Nephron (organoid): Measurements from ENCODE around the gene TRIO.
A peak's percentile ranks its signal among the peaks of the same experiment; 100 is the strongest.
"Not testable (repeated sequence)": the region's sequence is repeated elsewhere in the genome, so short reads cannot be mapped to it uniquely, and the experiment has no call there.

Experiments used
- H3K27ac Mint-ChIP-seq, 3 experiments: 2 replicates each; pipeline ENCODE4 v1.8.0; 2020; ENCODE audit warnings: mixed read lengths in 3 of 3, mild to moderate bottlenecking in 2 of 3, moderate library complexity in 1 of 3
- H3K27me3 Mint-ChIP-seq: 2 replicates; pipeline ENCODE4 v1.8.0; 2021; ENCODE audit warnings: low read depth, mild to moderate bottlenecking, moderate library complexity, mixed read lengths
- H3K36me3 Mint-ChIP-seq: 2 replicates; pipeline ENCODE4 v1.8.0; 2020; ENCODE audit warnings: low read depth, mixed read lengths
- H3K4me1 Mint-ChIP-seq: 2 replicates; pipeline ENCODE4 v1.8.0; 2020; ENCODE audit warnings: mixed read lengths
- H3K4me3 Mint-ChIP-seq, 3 experiments: 2 replicates each; pipeline ENCODE4 v1.8.0; 2020; ENCODE audit warnings: mild to moderate bottlenecking in 3 of 3, mixed read lengths in 3 of 3, moderate library complexity in 2 of 3
- H3K9me3 Mint-ChIP-seq: 2 replicates; pipeline ENCODE4 v1.8.0; 2020; ENCODE audit warnings: mixed read lengths
- CTCF ChIP-seq, 3 experiments: fragments of 200-600 bp; sonication (generic); IDR thresholded peaks; one replicate each; pipeline ENCODE4 v1.5.0; 2021; ENCODE audit warnings: antibody characterized with exemption in 3 of 3; ENCODE audit not compliant: unreplicated experiment in 3 of 3

Gene TRIO

GRCh38 chr5:14429101-14430050 is 286.2 kb downstream of the TRIO start:
- peaks cover 86% of the 10 kb centered on the region for H3K4me1 Mint-ChIP-seq
- no peaks in the 10 kb centered on the region for H3K27me3 Mint-ChIP-seq

GRCh38 chr5:14431534-14431933 is 288.4 kb downstream of the TRIO start:
- TF ChIP-seq CTCF (IDR thresholded peaks at IDR 0.05; ENCODE audit: unreplicated experiment in 3 of 3) = no peak
- H3K36me3 Mint-ChIP-seq = peaks cover 49% of the 10 kb centered on the region
- H3K4me1 Mint-ChIP-seq = peaks cover 71% of the 10 kb centered on the region
- H3K27me3 Mint-ChIP-seq = no peaks in the 10 kb centered on the region
- no peaks in the 10 kb centered on the region for H3K9me3 Mint-ChIP-seq
- H3K27ac Mint-ChIP-seq = peak overlapping the region; percentile 70 to 79 (median 71)
- H3K4me3 Mint-ChIP-seq = no peak overlapping the region

More at GRCh38 chr5:14429101-14430050, 286.2 kb downstream of the TRIO start:
- H3K9me3 Mint-ChIP-seq = no peaks in the 10 kb centered on the region
- peak overlapping the region; percentile 66 to 92 (median 89) for H3K27ac Mint-ChIP-seq
- no peak for TF ChIP-seq CTCF (IDR thresholded peaks at IDR 0.05; ENCODE audit: unreplicated experiment in 3 of 3)
- H3K4me3 Mint-ChIP-seq = no peak overlapping the region
- H3K36me3 Mint-ChIP-seq = peaks cover 48% of the 10 kb centered on the region

GRCh38 chr5:14432931-14433589 is 289.9 kb downstream of the TRIO start:
- H3K4me1 Mint-ChIP-seq = peaks cover 63% of the 10 kb centered on the region
- no peak for TF ChIP-seq CTCF (IDR thresholded peaks at IDR 0.05; ENCODE audit: unreplicated experiment in 3 of 3)
- peak overlapping the region in 1 of 3 experiments; percentile 9 for H3K4me3 Mint-ChIP-seq
- peaks cover 52% of the 10 kb centered on the region for H3K36me3 Mint-ChIP-seq
- peak overlapping the region; percentile 70 to 79 (median 71) for H3K27ac Mint-ChIP-seq
- no peaks in the 10 kb centered on the region for H3K27me3 Mint-ChIP-seq
- no peaks in the 10 kb centered on the region for H3K9me3 Mint-ChIP-seq

GRCh38 chr5:14435481-14435880 is 292.3 kb downstream of the TRIO start:
- Mint-ChIP-seq H3K36me3 (peaks cover 59% of the 10 kb centered on the region), H3K4me3 (no peak overlapping the region), H3K27ac (peak overlapping the region in 2 of 3 experiments; percentile 38 to 61), H3K27me3 (no peaks in the 10 kb centered on the region), H3K4me1 (peaks cover 57% of the 10 kb centered on the region), H3K9me3 (no peaks in the 10 kb centered on the region)
- TF ChIP-seq CTCF (IDR thresholded peaks at IDR 0.05; ENCODE audit: unreplicated experiment in 3 of 3) = no peak

GRCh38 chr5:14436122-14436521 is 293.0 kb downstream of the TRIO start:
- H3K4me3 Mint-ChIP-seq, H3K27me3 Mint-ChIP-seq, H3K9me3 Mint-ChIP-seq: not testable (repeated sequence)
- Mint-ChIP-seq H3K4me1 (peaks cover 58% of the 10 kb centered on the region), H3K36me3 (peaks cover 59% of the 10 kb centered on the region), H3K27ac (peak overlapping the region in 1 of 3 experiments; percentile 61)

- Mint-ChIP-seq H3K9me3 (no peaks in the 10 kb centered on the region), H3K4me3 (no peak overlapping the region), H3K36me3 (peaks cover 54% of the 10 kb centered on the region), H3K4me1 (peaks cover 58% of the 10 kb centered on the region), H3K27me3 (no peaks in the 10 kb centered on the region), H3K27ac (peak overlapping the region in 2 of 3 experiments; percentile 4 to 26)
- TF ChIP-seq CTCF (IDR thresholded peaks at IDR 0.05; ENCODE audit: unreplicated experiment in 3 of 3) = no peak
These were observed 293.8 kb downstream of the TRIO start for GRCh38 chr5:14436801-14437542.
